G401 (cell line): Measurements from ENCODE around the gene CADM1. TPM values are rescaled to one million over a fixed set of nuclear protein-coding genes. Genes with fewer than 3 reads are reported as not detected.
A peak's percentile ranks its signal among the peaks of the same experiment; 100 is the strongest.

Experiments used
- DNase-seq: peaks from one replicate; pipeline ENCODE4 v3.0.0-alpha.2; 2015; ENCODE audit warnings: low spot score
- in situ Hi-C: cut with HindIII; loops from 2 replicates; pipeline ENCODE4 v1.10.0; 2016; ENCODE audit warnings: low sequenced_read_pairs, mixed read lengths
- total RNA-seq: library from RNA; depleted of rRNA; stranded (reverse); fragments of >200 nt; shearing (Covaris generic); gene quantifications from 2 replicates; pipeline ENCODE4 v1.2.3, GENCODE V29; 2014

Gene CADM1
- total RNA-seq, 1 experiment from 2014 or later, result not detected

DNA sequence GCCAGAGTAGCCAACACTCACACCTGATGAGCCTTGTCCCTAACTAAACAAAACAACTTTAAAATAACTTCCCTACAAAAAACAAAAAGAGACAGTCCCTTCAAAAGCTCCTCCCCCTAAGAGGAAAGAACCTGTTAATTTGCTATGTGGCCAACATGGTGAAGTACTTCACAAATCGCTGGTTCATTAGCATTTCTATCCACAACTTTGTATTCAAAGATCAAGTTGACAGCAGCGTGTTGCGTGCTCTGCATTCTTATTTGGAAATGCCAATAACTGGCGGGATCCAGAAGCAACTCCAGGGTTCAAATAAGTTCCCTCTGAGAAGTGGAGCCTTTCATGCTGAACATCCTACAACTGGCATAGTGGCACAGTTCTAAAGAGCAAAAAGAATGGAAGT, 48.6 kb downstream of the CADM1 start:
- in situ Hi-C loops, result no loop called here
- DNase-seq, result no peak

GRCh38 chr11:115454525-115454924, 49.7 kb downstream of the CADM1 start:
- DNase-seq, result no peak
- in situ Hi-C loops, result no loop called here

DNA sequence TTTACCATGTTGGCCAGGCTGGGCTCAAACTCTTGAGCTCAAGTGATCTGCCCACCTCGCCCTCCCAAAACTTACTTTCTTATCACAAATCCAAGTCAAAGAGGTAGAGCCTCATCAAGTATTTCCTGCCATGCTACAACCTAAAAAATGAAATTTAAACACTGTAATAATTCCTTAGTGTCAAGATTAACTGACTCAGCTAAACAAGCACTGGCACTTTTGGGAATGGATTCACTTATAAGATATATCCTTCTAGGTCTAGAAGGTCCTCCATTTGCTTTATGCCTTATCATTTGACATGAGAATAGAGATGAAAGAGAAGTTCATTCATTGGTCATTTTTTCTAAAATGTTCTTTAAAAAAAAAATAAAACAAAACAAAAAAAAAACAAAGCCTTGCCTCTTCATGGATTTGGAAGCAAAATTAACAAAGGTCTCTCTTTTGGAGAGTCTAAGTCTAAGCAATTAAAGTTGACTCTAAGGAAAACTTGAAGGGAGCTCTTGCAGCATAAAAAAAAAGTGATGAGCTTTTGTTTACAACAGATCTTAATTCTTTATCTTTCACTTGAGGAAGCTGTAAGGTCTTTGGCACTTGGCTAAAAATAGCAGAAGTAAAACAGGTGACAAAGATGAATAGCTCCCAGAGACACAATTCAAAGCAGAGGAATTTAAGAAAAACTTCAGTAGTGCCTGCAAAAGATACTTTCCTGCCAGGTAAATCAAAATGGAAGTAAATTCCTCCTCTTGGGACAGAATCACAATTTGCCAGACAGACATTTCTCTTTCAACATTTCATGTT, 50.3 kb downstream of the CADM1 start:
- in situ Hi-C loops, result no loop called here

DNA sequence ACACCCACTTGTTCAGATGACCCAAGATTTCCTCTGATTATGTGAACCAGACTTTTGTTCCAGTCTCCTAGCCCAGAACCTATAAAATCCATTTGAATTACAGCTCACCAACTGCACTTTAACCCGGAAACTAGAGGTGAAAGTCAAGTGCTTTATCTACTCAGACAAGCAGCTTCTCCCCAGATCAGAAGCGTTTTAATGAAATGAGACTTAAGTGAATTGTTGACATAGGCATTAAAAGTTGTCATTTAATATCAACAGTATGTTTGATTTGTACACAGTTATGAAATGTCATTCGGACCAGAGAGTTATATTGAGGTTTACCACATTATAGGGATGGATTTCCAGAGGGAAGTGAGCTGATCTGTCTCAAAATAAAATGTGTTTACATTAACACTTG, 52.0 kb downstream of the CADM1 start:
- in situ Hi-C loops, result no loop called here

More for the DNA sequence above, 50.3 kb downstream of the CADM1 start:
- no peak for DNase-seq

DNA sequence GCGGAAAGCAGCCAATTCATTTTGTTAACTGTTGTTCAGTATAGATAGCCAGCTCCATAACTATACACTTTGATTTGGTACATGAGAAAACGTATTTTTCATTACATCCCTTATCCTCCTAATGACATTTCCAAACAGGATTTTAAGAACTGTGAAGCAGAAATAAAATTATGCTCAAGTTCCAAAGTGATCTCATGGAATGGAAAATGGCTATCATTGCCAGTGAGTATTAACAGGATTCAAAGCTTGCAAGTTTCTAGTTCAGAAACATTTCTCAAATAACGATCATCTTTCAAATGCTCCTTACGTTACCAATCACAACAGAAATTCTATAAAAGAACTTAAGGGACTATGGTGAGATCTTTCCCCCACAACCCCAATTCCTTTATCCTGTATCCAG, 53.7 kb downstream of the CADM1 start:
- DNase-seq, result no peak
- in situ Hi-C loops, result no loop called here

More for the DNA sequence above, 52.0 kb downstream of the CADM1 start:
- no peak for DNase-seq

- in situ Hi-C loops, result no loop called here
- DNase-seq, result no peak
These were observed 56.8 kb downstream of the CADM1 start for GRCh38 chr11:115447273-115447864.

DNA sequence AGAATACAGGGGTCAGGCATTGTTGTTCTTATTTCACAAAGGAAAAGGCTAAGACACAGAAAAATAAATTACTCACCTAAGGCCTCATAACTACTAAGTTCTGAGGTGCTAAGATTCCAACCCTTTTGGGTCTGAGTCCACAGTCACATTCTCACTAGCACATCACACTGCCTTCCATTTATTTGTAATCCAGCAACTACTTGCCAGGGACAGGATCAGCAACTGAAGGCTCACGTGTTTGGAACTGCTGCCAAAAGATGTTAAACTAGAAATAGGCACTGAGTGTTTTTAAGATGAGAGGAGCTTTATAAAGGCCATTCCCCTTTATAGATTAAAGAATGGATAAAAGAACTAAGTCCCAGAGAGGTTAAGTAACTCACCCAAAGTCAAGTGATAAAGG, 58.0 kb downstream of the CADM1 start:
- in situ Hi-C loops, result no loop called here
- DNase-seq, result no peak

DNA sequence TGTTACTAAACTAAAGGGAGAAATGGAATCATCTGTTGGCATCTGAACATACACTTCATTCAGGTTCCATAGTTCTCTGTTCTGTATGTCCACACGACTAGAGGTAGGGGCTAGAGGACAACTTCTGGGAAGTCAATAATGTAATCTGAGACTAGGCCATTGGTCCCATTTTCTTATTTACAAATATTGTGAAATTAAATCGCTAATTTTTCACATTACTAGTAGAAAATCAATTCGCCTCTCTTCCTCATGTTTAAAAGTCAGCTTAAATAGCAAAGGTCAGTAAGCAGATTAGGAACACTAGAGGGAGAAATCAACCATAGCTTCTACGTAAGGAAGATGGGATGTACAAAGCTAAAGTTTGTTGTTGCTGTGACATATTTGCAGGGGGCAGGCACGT, 59.7 kb downstream of the CADM1 start:
- DNase-seq, result no peak
- in situ Hi-C loops, result no loop called here

GRCh38 chr11:115439969-115440540, 64.2 kb downstream of the CADM1 start:
- in situ Hi-C loops, result no loop called here
- DNase-seq, result no peak

DNA sequence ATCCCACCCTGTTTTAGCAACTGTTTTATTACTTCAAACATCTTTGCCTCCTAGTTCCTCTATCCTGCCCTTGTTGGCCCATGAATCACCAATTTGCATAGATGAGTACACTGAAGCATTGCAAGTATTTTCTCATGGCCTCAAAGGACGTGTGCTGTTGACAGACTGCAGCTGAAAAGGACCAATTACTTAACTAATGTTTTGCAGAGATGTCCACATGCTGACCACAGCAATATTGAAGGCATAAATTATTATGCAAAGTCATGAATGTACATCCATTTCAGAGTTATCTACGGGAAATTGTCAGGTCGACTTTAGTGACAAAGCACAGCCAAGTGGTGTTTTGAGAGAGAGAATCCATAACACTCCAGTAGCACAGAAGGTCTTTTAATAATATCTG, 64.8 kb downstream of the CADM1 start:
- in situ Hi-C loops, result no loop called here
- DNase-seq, result no peak

- in situ Hi-C loops, result no loop called here
- DNase-seq, result no peak
These were observed 66.2 kb downstream of the CADM1 start for GRCh38 chr11:115437902-115438575.

GRCh38 chr11:115430345-115430744, 73.9 kb downstream of the CADM1 start:
- no peak for DNase-seq
- in situ Hi-C loops, result no loop called here

GRCh38 chr11:115428306-115428705, 75.9 kb downstream of the CADM1 start:
- no peak for DNase-seq
- in situ Hi-C loops, result no loop called here

DNA sequence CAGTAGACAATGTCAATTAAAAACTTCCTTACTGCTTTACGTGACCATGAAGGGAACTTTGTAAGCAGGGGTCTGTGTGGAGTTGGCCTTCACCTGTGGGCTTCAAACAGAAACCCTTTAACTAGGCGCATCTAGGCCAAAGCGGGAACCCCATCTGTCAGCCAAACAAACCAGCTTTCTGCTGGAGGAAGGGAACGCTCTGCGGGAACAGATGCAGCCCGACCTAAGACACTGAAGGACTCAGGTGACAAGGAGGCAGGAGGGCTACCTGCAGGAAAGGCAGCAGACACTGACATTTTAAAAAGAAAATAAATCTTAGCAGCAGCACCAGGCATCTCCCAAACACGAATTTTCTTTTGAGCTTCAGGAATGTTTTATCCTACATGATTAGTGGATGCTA, 78.4 kb downstream of the CADM1 start:
- peak; percentile 93 for DNase-seq
- in situ Hi-C loops, result no loop called here

DNA sequence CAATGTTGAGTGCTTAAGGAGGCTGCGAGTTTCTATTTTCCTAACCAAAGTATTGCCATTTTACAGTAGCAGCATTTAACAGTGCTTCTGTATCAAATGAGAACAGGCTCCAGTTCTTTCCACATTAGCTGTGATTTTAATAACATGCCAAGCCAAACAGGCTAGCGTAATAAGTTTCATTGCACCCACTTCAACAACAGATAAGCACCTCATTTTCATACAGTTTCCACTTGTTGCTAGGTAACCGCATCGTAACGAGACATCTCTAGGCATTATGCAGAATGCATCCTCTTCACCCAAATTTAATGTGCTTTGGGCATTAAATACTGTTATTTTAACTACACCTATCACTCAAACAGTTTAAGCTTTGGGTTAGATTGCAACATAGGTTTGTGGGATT, 79.0 kb downstream of the CADM1 start:
- in situ Hi-C loops, result no loop called here
- DNase-seq, result no peak

GRCh38 chr11:115423728-115424459, 80.3 kb downstream of the CADM1 start:
- in situ Hi-C loops, result no loop called here
- DNase-seq, result peak; percentile 76

- in situ Hi-C loops, result no loop called here
- DNase-seq, result no peak
These were observed 82.1 kb downstream of the CADM1 start for GRCh38 chr11:115421992-115422689.

DNA sequence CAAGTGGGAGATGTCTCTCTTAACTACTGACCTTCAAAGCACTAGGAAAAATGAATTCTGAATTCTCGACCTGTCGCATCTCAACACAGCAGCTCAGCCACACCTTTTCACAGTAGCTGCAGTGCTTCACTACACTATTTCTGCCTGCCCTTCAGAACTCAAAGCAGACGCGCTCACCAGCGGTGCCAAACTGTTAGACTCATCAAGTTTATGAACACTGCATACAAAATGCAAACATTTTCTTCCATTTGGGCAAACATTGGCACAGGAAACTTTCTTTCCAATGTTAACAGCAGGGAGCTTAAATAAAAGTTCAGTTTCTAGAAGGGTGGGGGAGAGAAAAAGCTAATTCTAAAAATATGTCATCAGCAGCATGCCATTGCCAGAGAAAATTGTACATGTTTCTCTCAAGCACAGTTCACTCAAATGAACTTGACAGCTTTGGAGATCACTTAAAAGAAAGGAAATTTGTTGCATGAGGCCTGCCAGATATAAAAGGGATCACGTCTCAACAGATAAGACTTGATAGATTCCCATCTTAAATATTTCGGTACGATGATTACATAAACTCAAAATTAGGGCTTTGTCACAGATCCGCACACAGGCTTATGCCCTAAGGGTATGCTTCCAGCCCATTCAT, 82.7 kb downstream of the CADM1 start:
- no peak for DNase-seq
- in situ Hi-C loops, result no loop called here
